SK-N-SH (cell line): ENCODE results near the gene TOP3A.

Source experiments
- ELF1 ChIP-seq: IDR thresholded peaks from 2 replicates; pipeline ENCODE4 v1.4.0; 2012
- FOXJ3 ChIP-seq: sonication (generic); formaldehyde crosslinking; IDR thresholded peaks from 2 replicates; pipeline ENCODE4 v1.5.1; 2020; ENCODE audit warnings: mild to moderate bottlenecking, missing genetic modification reagents
- FOXM1 ChIP-seq: IDR thresholded peaks from 2 replicates; pipeline ENCODE4 v1.4.0; 2012; ENCODE audit warnings: low read depth, mild to moderate bottlenecking
- GABPA ChIP-seq: IDR thresholded peaks from 2 replicates; pipeline ENCODE4 v1.4.0; 2012; ENCODE audit warnings: low read depth, mild to moderate bottlenecking
- MXI1 ChIP-seq: IDR thresholded peaks from 2 replicates; pipeline ENCODE4 v1.6.1; 2012; ENCODE audit warnings: mild to moderate bottlenecking, low read depth, low read length, improper control_type of control experiment
- NRF1 ChIP-seq: IDR thresholded peaks from 2 replicates; pipeline ENCODE4 v1.6.1; 2012; ENCODE audit warnings: low read depth, mild to moderate bottlenecking, low read length
- POLR2AphosphoS5 ChIP-seq: IDR thresholded peaks from 2 replicates; pipeline ENCODE4 v1.6.1; 2012; ENCODE audit warnings: low read depth, low read length
- SIN3A ChIP-seq: IDR thresholded peaks from 2 replicates; pipeline ENCODE4 v1.6.1; 2012; ENCODE audit warnings: low read depth, mild to moderate bottlenecking, low read length, moderate library complexity, borderline replicate concordance
- ZBTB33 ChIP-seq: IDR thresholded peaks from 2 replicates; pipeline ENCODE4 v1.4.0; 2012; ENCODE audit warnings: low read depth, borderline replicate concordance
- TF ChIP-seq, protein P1 (sequence below): fragments of 200-600 bp; sonication (generic); IDR thresholded peaks from 2 replicates; pipeline ENCODE4 v1.6.1; 2017; ENCODE audit warnings: antibody characterized with exemption, mild to moderate bottlenecking, moderate library complexity

DNA sequence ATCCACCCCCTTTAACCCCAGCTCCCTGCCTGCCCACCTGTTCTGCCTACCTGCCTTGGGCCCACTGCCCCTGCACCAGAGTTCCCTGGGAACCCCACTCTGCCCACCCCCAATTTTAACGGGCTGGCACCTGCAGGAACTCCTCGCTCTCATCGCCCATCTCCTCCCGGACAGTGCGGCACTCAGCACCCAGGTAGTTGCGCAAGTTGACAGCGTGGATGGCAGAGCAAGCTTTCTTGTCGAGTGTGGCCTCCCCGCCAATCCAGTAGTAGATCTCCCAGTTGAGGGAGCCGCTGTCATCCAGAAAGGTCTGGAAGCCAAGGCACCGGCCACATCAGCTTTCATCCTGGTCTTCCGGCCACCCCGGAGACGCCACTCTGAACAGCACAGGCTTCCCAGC is 64.1 kb downstream of the TOP3A start:
- TF ChIP-seq, protein P1, sequence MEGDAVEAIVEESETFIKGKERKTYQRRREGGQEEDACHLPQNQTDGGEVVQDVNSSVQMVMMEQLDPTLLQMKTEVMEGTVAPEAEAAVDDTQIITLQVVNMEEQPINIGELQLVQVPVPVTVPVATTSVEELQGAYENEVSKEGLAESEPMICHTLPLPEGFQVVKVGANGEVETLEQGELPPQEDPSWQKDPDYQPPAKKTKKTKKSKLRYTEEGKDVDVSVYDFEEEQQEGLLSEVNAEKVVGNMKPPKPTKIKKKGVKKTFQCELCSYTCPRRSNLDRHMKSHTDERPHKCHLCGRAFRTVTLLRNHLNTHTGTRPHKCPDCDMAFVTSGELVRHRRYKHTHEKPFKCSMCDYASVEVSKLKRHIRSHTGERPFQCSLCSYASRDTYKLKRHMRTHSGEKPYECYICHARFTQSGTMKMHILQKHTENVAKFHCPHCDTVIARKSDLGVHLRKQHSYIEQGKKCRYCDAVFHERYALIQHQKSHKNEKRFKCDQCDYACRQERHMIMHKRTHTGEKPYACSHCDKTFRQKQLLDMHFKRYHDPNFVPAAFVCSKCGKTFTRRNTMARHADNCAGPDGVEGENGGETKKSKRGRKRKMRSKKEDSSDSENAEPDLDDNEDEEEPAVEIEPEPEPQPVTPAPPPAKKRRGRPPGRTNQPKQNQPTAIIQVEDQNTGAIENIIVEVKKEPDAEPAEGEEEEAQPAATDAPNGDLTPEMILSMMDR, result no peak
- no peak for TF ChIP-seq POLR2AphosphoS5
- no peak for TF ChIP-seq MXI1
- no peak for TF ChIP-seq SIN3A
- TF ChIP-seq ELF1, result no peak
- no peak for TF ChIP-seq FOXM1
- no peak for TF ChIP-seq ZBTB33
- TF ChIP-seq GABPA, result no peak
- TF ChIP-seq FOXJ3 (CRISPR knock-in tag), result no peak
- no peak for TF ChIP-seq NRF1
